ENCODE measurements around the gene MEDAG. TPM values are rescaled to one million over a fixed set of nuclear protein-coding genes. Genes with fewer than 3 reads are reported as not detected.

The MEDAG gene
- total RNA-seq, 3 donors from 2014 or later (not counting 1 experiment from before 2014, with no cell fraction given), result not detected

DNA sequence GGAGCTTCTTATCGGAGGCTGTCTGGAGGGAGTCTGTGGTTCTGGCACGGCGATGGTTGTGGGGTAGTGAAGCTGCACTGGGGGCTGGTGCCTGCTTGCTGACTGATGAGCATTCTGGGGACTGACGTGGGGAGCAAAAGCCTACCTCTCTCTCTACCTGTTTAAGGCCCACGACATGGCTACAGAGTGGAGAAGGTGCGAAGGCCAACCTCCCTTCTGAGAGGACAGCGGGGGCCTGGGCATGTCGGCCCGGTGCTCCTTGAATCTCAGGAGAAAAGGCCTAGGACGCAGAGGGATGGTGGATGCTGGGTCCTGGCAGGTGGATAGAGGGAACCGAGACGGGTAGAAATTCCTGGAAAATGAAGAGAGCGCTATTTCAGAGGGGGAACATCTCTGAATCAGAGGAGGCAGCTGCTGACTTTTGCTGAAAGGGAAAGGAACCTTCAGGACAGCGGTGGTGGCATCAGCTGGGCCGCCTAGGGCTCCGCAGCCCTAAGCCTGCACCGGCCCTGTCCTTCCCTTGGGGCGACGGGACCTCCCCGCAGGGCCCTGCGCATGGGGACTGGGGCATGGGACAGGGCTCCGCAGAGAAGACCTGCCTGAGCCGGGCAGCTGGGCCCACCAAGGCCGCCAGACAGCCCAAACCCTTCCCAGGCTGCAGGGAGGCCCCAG is 35.0 kb upstream of the MEDAG start:
- no peak for ATAC-seq
- Histone ChIP-seq H3K27me3 (ENCODE audit: control insufficient read depth, insufficient read depth, low read length) (no peaks in the 10 kb centered on the region), H3K4me1 (ENCODE audit: control insufficient read depth, insufficient read depth, low read length) (no peaks in the 10 kb centered on the region), H3K4me3 (ENCODE audit: low read length) (no peak overlapping the region), H3K27ac (ENCODE audit: low read length) (no peak overlapping the region), H3K36me3 (ENCODE audit: control insufficient read depth, insufficient read depth, low read length) (no peaks in the 10 kb centered on the region), H3K9me3 (ENCODE audit: control insufficient read depth, insufficient read depth, low read length) (no peaks in the 10 kb centered on the region)
- Mint-ChIP-seq H3K27ac (no peak overlapping the region), H3K36me3 (no peaks in the 10 kb centered on the region), H3K4me1 (no peaks in the 10 kb centered on the region), H3K27me3 (ENCODE audit: low read depth in 2 of 2) (peaks cover 0 to 3% of the 10 kb centered on the region in 2 donors), H3K9me3 (no peaks in the 10 kb centered on the region), H3K4me3 (no peak overlapping the region)
- TF ChIP-seq, protein P1, sequence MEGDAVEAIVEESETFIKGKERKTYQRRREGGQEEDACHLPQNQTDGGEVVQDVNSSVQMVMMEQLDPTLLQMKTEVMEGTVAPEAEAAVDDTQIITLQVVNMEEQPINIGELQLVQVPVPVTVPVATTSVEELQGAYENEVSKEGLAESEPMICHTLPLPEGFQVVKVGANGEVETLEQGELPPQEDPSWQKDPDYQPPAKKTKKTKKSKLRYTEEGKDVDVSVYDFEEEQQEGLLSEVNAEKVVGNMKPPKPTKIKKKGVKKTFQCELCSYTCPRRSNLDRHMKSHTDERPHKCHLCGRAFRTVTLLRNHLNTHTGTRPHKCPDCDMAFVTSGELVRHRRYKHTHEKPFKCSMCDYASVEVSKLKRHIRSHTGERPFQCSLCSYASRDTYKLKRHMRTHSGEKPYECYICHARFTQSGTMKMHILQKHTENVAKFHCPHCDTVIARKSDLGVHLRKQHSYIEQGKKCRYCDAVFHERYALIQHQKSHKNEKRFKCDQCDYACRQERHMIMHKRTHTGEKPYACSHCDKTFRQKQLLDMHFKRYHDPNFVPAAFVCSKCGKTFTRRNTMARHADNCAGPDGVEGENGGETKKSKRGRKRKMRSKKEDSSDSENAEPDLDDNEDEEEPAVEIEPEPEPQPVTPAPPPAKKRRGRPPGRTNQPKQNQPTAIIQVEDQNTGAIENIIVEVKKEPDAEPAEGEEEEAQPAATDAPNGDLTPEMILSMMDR (IDR thresholded peaks at IDR 0.05), result no peak
- WGBS (ENCODE audit: insufficient coverage), result 97% methylated on average over 24 of the region's 24 CpGs
- DNase-seq, result no peak
- intact Hi-C loops (cut with micrococcal nuclease), result no loop called here

DNA sequence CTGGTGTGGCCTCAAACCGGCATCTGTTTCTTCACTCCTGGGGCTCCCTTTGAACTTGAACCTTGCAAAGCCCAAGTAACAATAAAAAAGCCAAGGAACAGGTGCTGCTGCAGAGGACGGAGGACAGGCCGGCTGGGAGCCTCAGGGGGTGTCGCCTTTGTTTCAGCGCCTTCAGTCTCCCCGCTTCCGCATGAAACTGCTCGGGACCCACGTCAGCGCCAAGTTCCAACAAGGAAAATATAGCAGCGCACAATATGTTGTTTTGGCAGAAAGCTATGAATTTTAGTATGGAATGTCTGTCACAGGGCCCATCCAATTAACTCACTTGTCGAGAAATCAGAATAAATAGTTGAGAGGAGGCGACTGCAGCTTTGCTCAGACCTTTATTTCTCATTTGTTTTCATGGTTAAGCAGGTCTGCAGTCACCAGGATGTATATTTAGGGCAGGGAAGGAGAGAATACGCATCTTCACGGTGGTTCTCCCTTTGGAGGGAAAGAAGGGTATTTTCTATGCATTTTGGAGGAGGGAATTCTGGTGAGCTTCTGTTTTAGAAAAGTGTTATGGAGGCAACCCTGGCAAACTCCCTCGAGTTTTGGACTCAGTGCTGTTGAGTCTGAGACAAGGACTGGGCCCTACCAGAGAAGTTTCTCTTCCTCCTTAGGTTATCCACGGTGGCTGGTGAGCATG is 34.3 kb upstream of the MEDAG start:
- intact Hi-C loops (cut with micrococcal nuclease), result no loop called here

DNA sequence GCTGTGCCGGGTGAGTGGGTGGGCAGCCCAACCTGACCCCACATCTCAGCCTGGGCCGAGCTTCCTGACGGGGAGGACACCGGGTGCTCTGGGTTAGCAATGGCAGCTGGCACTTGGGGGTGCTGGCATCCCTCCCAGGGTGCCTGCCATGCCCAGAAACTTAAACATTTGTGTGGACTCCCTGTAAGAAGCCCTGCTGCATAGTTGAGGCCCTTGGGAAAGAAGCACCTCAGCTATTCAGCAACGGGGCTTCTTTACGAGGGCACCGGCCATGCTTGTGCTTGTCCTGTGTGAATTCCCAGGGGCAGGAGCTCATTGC is 33.8 kb upstream of the MEDAG start:
- H3K36me3 Mint-ChIP-seq, result no peaks in the 10 kb centered on the region
- H3K4me3 Mint-ChIP-seq, result no peak overlapping the region
- Histone ChIP-seq H3K4me3 (ENCODE audit: low read length) (no peak overlapping the region), H3K9me3 (ENCODE audit: control insufficient read depth, insufficient read depth, low read length) (no peaks in the 10 kb centered on the region), H3K4me1 (ENCODE audit: control insufficient read depth, insufficient read depth, low read length) (no peaks in the 10 kb centered on the region), H3K27me3 (ENCODE audit: control insufficient read depth, insufficient read depth, low read length) (no peaks in the 10 kb centered on the region), H3K27ac (ENCODE audit: low read length) (no peak overlapping the region), H3K36me3 (ENCODE audit: control insufficient read depth, insufficient read depth, low read length) (no peaks in the 10 kb centered on the region)
- peaks cover 0 to 3% of the 10 kb centered on the region in 2 donors for H3K27me3 Mint-ChIP-seq (ENCODE audit: low read depth in 2 of 2)
- H3K9me3 Mint-ChIP-seq, result no peaks in the 10 kb centered on the region
- ATAC-seq, result no peak
- no peak for DNase-seq
- WGBS (ENCODE audit: insufficient coverage), result 84% methylated on average over 7 of the region's 7 CpGs
- intact Hi-C loops (cut with micrococcal nuclease), result no loop called here
- no peaks in the 10 kb centered on the region for H3K4me1 Mint-ChIP-seq
- H3K27ac Mint-ChIP-seq, result no peak overlapping the region
- TF ChIP-seq, protein P1 (IDR thresholded peaks at IDR 0.05), result no peak

More for the DNA sequence above, 34.3 kb upstream of the MEDAG start:
- peaks cover 0 to 3% of the 10 kb centered on the region in 2 donors for H3K27me3 Mint-ChIP-seq (ENCODE audit: low read depth in 2 of 2)
- no peaks in the 10 kb centered on the region for H3K36me3 Mint-ChIP-seq
- WGBS (ENCODE audit: insufficient coverage), result 87% methylated on average over 17 of the region's 17 CpGs
- Histone ChIP-seq H3K4me3 (ENCODE audit: low read length) (no peak overlapping the region), H3K27ac (ENCODE audit: low read length) (no peak overlapping the region), H3K9me3 (ENCODE audit: control insufficient read depth, insufficient read depth, low read length) (no peaks in the 10 kb centered on the region), H3K36me3 (ENCODE audit: control insufficient read depth, insufficient read depth, low read length) (no peaks in the 10 kb centered on the region), H3K27me3 (ENCODE audit: control insufficient read depth, insufficient read depth, low read length) (no peaks in the 10 kb centered on the region), H3K4me1 (ENCODE audit: control insufficient read depth, insufficient read depth, low read length) (no peaks in the 10 kb centered on the region)
- TF ChIP-seq, protein P1 (IDR thresholded peaks at IDR 0.05), result no peak
- no peak for DNase-seq
- ATAC-seq, result no peak
- no peak overlapping the region for H3K4me3 Mint-ChIP-seq
- no peaks in the 10 kb centered on the region for H3K4me1 Mint-ChIP-seq
- H3K27ac Mint-ChIP-seq, result no peak overlapping the region
- H3K9me3 Mint-ChIP-seq, result no peaks in the 10 kb centered on the region
